Measurements from ENCODE around the gene RTN4IP1.

GRCh38 chr6:106586815-106587415 lies 42.4 kb downstream of the RTN4IP1 start:
- TF ChIP-seq CTCF (IDR thresholded peaks at IDR 0.05), result no peak
- no peak for TF ChIP-seq SMC3 (IDR thresholded peaks at IDR 0.05; ENCODE audit: low read depth, low read length)
- no peak for TF ChIP-seq MAX (IDR thresholded peaks at IDR 0.05; ENCODE audit: low read depth)
- no peak for TF ChIP-seq EP300 (IDR thresholded peaks at IDR 0.05; ENCODE audit: borderline replicate concordance in 1 of 2, low read depth in 1 of 2, low read length in 1 of 2)
- no peak for TF ChIP-seq RAD21 (IDR thresholded peaks at IDR 0.05; ENCODE audit: low read length)

Data from SK-N-SH (cell line).